PFSK-1 (cell line): ENCODE results near the gene ZBED5.

Experiments used
- FOXP2 ChIP-seq: optimal IDR thresholded peaks from 2 replicates; pipeline ENCODE3; 2011; ENCODE audit warnings: borderline replicate concordance, control low read depth, inconsistent platforms; ENCODE audit not compliant: insufficient read depth; ENCODE audit errors: extremely low read length, extremely low read depth
- POLR2AphosphoS5 ChIP-seq: IDR thresholded peaks from 2 replicates; pipeline ENCODE4 v1.6.1; 2012; ENCODE audit warnings: low read depth, mild to moderate bottlenecking, control low read depth, low read length, moderate library complexity
- REST ChIP-seq, 2 experiments: IDR thresholded peaks; 2 replicates each; pipeline versions ENCODE4 v1.6.1 to v1.8.0; 2011 to 2012; ENCODE audit warnings: low read depth in 2 of 2, low read length in 2 of 2, control low read depth in 1 of 2, inconsistent platforms in 1 of 2, mild to moderate bottlenecking in 1 of 2, moderate library complexity in 1 of 2; ENCODE audit not compliant: insufficient read depth in 1 of 2
- SIN3A ChIP-seq: IDR thresholded peaks from 2 replicates; pipeline ENCODE4 v1.6.1; 2012; ENCODE audit warnings: mild to moderate bottlenecking, low read length, moderate library complexity, borderline replicate concordance; ENCODE audit not compliant: insufficient read depth
- TAF1 ChIP-seq: IDR thresholded peaks from 2 replicates; pipeline ENCODE4 v1.6.1; 2012; ENCODE audit warnings: low read length, control low read depth, borderline replicate concordance; ENCODE audit not compliant: insufficient read depth

ZBED5 gene

DNA sequence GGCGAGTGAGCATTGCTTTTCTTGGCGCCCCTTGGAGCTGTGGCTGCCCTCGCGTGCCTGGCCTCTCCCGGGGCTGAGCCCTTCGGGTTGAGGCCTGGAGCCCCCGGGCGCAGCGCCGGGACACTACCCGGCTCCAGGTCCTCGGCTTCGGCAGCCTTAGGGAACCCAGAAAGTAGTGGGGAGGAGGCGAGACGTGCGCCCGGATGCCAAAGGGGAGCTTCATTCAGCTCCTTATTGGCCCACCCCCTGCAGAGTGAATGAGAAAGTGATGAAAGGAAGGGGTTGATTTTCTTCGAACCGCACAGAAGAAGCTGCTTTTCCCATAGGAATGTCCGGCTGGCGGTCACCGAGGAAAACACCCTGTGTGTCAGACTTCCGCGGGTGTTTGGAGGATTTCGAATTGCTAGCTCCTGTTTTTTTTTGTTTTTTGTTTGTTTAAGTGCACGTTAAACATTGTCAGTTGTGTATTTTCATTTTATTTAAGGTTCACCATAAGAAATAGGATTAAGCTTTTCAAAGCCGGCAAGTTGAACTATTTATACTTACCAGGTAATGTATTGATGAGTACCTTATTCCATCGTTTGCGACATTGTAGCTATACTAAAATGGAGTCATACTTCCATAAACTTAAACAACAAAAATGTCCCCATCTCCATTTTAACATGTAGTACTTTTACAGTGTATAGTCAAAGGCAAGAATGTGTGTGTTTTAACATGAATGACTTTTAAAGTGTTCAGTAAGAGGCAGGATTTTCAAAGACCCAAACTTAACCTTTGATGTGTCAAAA, 48.3 kb downstream of the ZBED5 start:
- TF ChIP-seq FOXP2 (no peak), TAF1 (no peak), POLR2AphosphoS5 (no peak), REST (IDR thresholded peaks at IDR 0.05; ENCODE audit: insufficient read depth in 1 of 2, low read depth in 2 of 2, low read length in 2 of 2) (no peak), SIN3A (no peak; the same call in 1 of the 2 replicates)

GRCh38 chr11:10808553-10809372, 49.1 kb downstream of the ZBED5 start, which contains the start of gene EIF4G2:
EIF4G2 (minus strand) TSS chr11:10808926.
- TF ChIP-seq REST (IDR thresholded peaks at IDR 0.05; ENCODE audit: insufficient read depth in 1 of 2, low read depth in 2 of 2, low read length in 2 of 2), result peak; percentile 13 to 61; a peak in 1 of 4 replicates
- TF ChIP-seq POLR2AphosphoS5, result peak; percentile 100
- TF ChIP-seq FOXP2, result no peak
- TF ChIP-seq SIN3A, result peak; percentile 74; the same call in 1 of the 2 replicates
- TF ChIP-seq TAF1, result peak; percentile 96

DNA sequence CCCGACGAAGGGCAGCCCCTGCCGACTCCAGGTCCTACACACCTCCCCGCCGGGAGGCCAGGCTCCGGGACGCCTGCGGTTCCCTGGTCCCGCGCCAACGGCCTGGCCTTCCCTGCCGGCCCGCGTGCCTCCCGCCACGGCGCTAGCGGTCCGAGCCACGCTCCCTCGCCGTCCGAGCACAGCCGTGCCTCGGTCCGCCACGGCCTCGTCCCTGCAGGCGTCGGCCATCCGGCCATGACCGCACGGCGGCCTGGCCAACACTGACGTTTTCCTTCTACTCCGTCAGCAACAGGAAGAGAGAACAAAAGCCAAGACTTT, 49.7 kb downstream of the ZBED5 start:
- TF ChIP-seq TAF1 (no peak), POLR2AphosphoS5 (no peak), REST (IDR thresholded peaks at IDR 0.05; ENCODE audit: insufficient read depth in 1 of 2, low read depth in 2 of 2, low read length in 2 of 2) (no peak), SIN3A (no peak), FOXP2 (no peak)

DNA sequence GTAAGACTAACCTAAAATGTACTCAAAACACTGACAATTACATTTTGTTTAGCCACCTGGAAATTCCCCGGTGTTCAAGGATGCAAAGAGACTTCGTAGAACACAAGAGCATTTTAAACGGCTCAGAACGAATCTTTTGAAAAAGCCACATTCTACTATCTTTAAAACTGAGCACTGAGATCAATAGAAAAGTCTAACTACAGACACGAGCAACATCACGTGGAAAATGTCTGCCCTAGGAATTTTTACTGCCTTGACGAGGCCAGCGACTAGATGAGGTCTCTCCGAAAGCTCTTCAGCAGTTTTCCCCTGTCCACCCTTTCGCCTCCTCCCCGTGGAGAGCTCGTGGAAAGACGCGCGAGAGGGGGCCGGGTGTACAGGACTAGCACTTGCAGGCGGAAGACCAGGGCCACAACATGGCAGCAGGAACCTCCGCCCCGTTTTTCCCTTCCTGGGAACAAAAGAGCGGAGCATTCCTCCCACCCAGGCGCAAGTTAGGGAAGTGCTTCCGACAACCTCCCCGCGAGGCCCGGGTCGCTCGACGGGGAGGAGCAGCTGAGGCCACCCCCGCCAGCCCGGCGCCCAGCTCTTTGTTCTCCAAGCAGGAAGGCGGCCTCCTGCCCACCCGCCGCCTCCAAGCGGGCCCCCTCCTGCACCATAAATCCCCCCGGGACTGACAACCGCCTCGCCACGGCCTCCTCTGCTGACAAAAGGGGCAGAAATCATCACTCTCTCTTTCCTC, 50.2 kb downstream of the ZBED5 start:
- TF ChIP-seq TAF1 (0 out of 2 replicates have a peak, but pooled peaks have one; percentile 24), FOXP2 (no peak), REST (IDR thresholded peaks at IDR 0.05; ENCODE audit: insufficient read depth in 1 of 2, low read depth in 2 of 2, low read length in 2 of 2) (no peak), POLR2AphosphoS5 (no peak), SIN3A (peak; percentile 91; the same call in 1 of the 2 replicates)
